HG03139 (cell line): ENCODE results near the gene VPS13C.

Experiments used
- ATAC-seq: cut with Tn5 transposase; IDR thresholded peaks from one replicate; pipeline ENCODE4 v1.9.1; 2021; ENCODE audit not compliant: unreplicated experiment

The VPS13C gene

DNA sequence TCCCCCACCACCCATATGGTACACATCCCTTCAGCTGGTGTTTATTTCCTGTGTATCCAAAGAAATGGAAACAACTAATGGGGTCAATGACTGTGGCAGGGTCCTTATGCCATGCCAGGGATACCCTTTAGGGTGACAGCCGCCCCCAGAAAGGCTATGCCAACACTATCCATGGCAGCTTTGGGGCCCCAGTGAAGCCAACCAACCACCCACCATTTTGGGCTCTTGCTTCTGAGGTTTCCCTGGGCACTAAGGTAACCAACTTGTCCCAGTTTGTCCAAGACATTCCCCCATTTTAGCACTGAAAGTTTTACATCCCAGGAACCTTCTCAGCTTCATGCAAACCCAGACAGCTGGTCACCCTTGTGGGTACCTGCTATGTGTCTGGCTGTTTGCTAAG, 233.1 kb downstream of the VPS13C start:
- ATAC-seq: no peak

DNA sequence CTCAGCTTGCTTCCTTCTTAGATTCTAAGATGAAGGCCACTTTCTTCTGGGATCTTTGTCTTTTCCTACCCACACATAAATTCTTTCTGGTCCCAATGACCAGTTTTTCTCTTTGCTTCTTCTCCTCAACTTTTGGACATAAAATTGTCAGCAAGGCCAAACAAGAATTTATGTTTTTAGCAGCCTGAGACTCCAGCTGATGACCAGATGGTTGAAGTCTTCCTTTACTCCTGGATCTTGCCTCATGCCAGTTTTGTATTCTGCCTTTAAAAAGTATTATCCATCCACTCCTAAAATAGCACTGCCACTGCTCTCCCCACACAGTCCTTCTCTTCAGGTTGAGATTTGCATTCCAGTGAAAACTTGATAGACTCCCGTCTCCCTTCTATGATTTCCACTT, 236.0 kb downstream of the VPS13C start:
- ATAC-seq: no peak

DNA sequence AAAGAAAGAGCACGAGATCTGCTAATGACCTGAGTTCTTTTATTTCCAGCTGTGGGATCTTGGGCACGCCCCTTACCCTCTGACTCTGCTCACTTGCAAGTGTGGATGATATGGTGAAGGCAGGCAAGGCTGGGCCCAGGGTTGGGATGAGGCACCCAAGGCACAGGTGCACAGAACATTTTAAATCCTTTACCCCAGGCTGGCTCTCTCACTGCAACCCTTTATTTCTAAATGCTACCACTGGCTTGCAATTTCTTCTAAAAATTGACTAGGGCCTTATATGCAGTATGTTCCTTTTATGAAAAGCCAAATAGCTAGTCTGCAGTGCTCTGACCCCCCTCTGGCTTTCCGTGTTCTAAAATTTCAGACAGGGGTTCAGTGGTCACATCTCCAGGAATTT, 237.7 kb downstream of the VPS13C start:
- no peak for ATAC-seq

DNA sequence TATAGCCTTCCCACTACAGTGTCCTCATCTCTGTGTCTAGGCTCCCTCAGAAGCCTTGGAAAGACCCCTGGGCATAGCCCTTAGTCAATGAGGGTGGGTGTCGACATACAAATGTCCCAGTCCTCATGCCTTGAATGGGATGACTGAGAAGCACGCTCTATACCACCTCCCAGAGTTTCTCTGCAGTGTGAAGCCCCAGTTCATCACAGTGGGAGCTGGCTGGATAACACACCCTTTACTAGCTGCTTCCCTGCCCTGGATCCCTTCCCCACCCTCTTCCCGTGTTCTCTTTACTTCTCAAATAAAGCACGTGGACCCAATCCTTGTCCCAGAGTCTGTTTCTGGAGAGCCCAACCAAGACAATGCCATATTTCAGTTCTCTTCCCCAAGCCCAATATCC, 239.3 kb downstream of the VPS13C start:
- no peak for ATAC-seq

DNA sequence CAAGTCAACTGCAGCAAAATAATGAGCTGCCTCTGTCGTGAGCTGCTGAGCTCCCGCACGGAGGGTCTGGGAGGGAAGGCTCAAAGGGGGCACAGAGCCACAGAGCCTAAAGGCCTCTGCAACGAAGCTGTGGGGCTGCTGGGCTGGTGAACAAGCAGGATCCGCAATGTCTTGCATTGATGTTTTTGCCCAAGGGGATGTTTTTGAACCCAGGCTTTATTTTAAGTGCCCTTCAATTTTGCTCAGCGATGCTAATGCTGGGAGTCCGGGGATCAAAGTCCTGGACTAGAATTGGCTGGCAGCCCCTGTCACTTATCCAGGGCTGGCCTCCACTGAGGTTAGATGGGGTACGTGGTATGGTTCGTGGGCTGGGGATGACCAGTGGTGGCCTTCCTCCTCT, 240.0 kb downstream of the VPS13C start:
- no peak for ATAC-seq

DNA sequence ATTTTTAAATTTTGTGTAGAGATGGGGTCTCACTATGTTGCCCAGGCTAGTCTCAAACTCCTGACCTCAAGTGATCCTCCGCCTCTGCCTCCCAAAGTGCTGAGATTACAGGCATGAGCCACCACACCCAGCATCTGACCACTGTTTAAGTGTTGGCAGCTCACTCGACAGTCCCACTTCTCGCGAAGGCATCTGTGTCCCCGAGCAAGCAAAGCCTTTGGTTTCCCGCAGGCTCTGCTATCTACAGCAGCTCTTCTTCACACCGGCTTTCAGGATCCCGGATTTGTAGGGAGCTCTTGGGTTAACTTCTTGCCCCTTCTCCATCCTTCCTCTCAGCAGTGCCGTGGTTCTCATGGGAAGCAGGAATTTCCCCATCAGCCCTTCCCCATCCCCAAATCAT, 240.9 kb downstream of the VPS13C start:
- no peak for ATAC-seq

DNA sequence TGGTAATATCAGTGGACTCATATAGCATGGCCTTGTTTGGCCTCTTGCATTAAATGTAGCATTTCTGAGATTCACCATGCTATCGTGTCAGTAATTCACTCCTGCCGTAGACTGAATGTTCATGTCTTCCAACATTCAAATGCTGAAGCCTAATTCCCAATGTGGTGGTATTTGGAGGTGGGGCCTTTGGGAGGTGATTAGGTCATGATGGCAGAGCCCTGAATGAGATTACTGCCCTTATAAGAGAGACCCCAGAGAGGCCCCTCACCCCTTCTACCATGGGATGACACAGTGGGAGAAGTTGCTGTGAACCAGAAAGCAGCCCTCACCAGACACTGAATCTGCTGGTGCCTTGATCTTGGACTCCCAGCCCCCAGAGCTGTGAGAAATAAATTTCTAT, 241.4 kb downstream of the VPS13C start:
- ATAC-seq: no peak

DNA sequence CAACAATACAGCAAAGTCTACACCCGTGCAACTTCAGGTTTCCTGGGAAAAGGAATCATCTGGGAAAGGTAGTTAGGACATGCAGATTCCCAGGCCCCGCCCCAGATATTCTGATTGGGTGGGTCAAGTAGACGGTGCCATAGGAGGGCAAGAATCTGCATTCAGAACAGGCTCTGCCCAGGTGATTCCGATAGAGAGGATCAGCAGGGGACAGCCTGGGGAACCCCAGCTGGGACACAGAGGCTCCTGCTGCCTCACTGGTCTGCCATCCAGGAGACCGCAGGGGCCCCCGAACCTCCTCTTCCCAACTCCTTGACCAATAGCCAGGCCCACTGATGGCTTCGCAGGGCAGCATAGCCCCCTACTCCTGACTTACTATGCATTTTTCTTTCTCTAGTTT, 243.4 kb downstream of the VPS13C start:
- no peak for ATAC-seq

DNA sequence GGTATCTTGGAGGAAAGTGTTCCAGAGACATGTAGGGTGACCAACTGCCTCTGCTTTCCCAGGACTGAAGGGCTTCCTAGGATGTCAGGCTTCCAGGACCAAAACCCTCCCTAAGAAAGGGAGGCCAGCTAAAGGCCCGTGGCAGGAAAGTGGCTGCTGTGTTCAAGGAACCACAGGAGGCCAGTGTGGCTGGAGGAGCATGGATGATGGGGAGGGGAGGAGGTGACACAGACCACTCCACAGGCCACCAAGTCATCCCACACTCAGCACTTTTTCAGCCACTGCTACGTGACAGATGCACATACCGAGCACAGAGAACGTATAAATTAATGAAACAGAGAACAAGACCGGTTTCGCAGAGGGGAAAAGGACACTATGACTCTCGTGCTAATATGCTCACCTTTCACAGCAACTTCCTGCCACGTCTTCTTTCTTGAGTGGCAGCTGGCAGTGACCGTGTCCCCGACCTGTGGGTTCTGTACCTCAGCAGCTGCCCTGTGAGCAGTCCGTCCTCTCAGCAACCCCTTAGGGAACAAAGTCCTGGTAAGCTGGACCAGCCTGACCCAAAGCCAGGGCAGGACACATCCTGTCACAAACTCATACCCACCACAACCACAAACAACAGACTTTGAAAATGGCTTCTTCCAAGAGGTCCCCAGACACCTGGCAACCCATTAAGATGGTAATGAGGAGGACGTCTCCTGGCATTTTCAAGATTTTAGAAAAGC, 244.7 kb downstream of the VPS13C start:
- no peak for ATAC-seq

DNA sequence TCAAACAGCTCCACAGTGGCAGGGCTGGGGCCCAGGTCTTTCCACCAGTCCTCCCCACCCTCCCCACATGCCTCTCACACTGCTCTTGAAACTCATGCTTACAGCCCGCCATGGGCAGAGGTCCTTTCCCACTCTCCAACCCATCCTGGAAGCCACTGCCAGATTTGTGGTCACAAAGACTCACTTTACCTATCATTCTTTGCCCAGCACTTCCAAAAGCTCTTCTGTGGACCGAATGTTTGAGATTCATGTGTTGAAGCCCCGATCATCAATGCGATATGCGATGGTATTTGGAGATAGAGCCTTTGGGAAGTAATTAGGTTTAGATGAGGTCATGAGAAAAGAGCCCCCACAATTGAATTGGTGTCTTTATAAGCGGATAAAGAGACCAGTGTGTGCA, 247.8 kb downstream of the VPS13C start:
- no peak for ATAC-seq

DNA sequence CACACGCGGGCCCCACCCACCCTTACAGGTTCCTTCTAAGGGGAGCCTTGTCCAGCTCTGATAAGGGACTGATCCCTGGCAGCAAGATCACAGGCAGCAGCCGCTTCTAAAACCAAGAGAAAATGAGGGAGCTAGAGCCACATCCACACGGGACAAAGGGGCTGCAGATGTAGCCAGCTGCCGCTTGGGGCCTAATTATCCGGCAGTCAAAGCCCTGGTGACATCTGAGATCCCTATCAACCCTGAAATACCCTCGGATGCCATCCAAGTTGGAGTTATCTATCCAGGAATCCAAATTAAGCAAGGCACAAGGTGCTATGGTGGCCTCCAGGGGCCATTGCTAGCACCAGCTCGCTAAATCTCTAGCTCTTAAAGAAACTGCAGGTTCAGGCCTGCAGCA, 248.3 kb downstream of the VPS13C start:
- no peak for ATAC-seq

DNA sequence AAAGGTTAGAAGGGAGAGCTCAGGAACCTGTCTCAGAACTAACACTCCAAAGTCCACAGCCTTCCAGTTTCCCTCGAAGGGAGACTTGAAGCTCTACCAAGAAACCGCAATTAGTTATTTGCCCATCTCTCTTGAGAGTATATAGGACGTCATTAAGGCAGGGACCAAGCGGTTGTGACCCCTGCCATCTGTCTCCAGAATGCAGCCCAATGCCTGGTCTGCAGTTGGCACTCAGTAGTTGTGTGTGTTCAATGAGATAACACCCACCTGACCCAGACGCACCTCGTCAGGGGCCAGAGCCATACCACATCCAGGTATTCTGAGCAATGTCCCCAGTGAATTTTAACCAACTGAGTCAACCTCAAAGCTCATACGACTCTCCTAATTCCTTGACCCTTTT, 251.0 kb downstream of the VPS13C start:
- ATAC-seq: no peak

DNA sequence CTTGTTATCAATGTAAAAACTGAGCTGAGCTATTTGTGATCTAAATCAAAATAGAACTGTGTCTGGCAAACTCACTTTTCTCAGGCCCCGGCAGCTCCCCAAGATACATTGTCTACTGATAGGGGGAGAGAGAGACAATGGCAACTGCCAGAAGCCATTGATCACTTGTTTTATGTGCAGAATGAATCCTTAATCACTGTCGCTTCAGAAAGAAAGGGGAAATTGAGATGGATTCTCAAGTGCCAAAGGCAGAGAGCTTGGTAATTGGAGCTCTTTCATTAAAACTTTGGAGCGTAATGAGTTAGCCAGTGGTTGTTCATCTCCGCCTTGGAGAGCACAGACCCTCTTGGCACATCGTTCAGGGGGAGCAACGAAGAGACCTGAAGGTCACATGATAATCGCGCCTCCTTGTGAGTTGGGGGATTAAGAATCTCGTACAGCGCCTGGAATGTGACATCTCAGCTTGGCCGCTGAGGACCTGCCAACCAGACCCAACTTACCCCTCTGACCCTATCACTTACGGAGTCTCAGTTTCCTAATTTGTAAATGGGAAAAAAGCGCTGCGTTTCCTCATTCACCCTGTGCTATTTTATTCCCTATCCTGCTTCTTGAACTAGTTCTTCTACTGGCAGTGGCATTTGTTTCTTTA, 252.8 kb downstream of the VPS13C start:
- no peak for ATAC-seq
